OCI-LY7 (cell line): ENCODE measurements around the gene LRRFIP2. TPM values are rescaled to one million over a fixed set of nuclear protein-coding genes. Genes with fewer than 3 reads are reported as not detected.

Experiments used
- BruUV-seq: library from RNA; stranded (reverse); fragments of 400-500 nt; replicated peaks from 2 replicates; lab custom pipeline; 2021; lab: Mats Ljungman, UMichigan
- CTCF ChIA-PET: fragments of 300-600 bp; sonication (Branson Sonifier 250); formaldehyde crosslinking; loops from one replicate; lab custom pipeline; 2022; ENCODE audit warnings: antibody characterized with exemption; ENCODE audit not compliant: unreplicated experiment; lab: Charles Lee
- POLR2A ChIA-PET: fragments of 300-600 bp; sonication (Branson Sonifier 250); formaldehyde crosslinking; loops from one replicate; lab custom pipeline; 2022; ENCODE audit warnings: antibody characterized with exemption; lab: Charles Lee
- DNase-seq: peaks from one replicate; pipeline ENCODE4 v3.0.0-alpha.2; 2015; ENCODE audit warnings: low spot score
- H2AFZ ChIP-seq: fragments of 200-600 bp; sonication (generic), shearing (Covaris generic); 2 replicates; pipeline ENCODE4 v1.6.1; 2014; ENCODE audit warnings: mild to moderate bottlenecking, antibody characterized with exemption, low read length, moderate library complexity
- H3K27ac ChIP-seq: fragments of 200-600 bp; sonication (generic); 2 replicates; pipeline ENCODE4 v1.5.1; 2014; ENCODE audit warnings: mixed run types, low read depth, mild to moderate bottlenecking, moderate library complexity, low read length, inconsistent platforms; ENCODE audit not compliant: poor library complexity, severe bottlenecking
- H3K36me3 ChIP-seq: fragments of 200-600 bp; sonication (generic); 2 replicates; pipeline ENCODE4 v1.6.1; 2014; ENCODE audit warnings: mild to moderate bottlenecking, antibody characterized with exemption, low read length, moderate library complexity, mixed read lengths; ENCODE audit not compliant: insufficient read depth
- H3K4me1 ChIP-seq: fragments of 200-600 bp; sonication (generic); 2 replicates; pipeline ENCODE4 v1.5.1; 2014; ENCODE audit warnings: mild to moderate bottlenecking, low read length; ENCODE audit not compliant: insufficient read depth, poor library complexity, severe bottlenecking
- H3K4me2 ChIP-seq: fragments of 200-600 bp; sonication (generic); 2 replicates; pipeline ENCODE4 v1.6.1; 2014; ENCODE audit warnings: mild to moderate bottlenecking, low read length
- H3K4me3 ChIP-seq: fragments of 200-600 bp; sonication (generic); 2 replicates; pipeline ENCODE4 v1.5.1; 2014; ENCODE audit warnings: mild to moderate bottlenecking, low read depth, low read length; ENCODE audit not compliant: poor library complexity, severe bottlenecking
- H3K79me2 ChIP-seq: fragments of 200-600 bp; sonication (generic); 2 replicates; pipeline ENCODE4 v1.6.1; 2016; ENCODE audit warnings: low read depth, mild to moderate bottlenecking, low read length, moderate library complexity, mixed read lengths; ENCODE audit not compliant: insufficient read depth
- H3K9me2 ChIP-seq: fragments of 200-600 bp; sonication (generic); 2 replicates; pipeline ENCODE4 v1.6.1; 2016; ENCODE audit warnings: mild to moderate bottlenecking, low read length, mixed read lengths; ENCODE audit not compliant: insufficient read depth
- H3K9me3 ChIP-seq: fragments of 200-600 bp; sonication (generic); 2 replicates; pipeline ENCODE4 v1.6.1; 2014; ENCODE audit warnings: mild to moderate bottlenecking, mixed run types, low read length, mixed read lengths
- H4K20me1 ChIP-seq: fragments of 200-600 bp; sonication (generic); 2 replicates; pipeline ENCODE4 v1.6.1; 2014; ENCODE audit warnings: mild to moderate bottlenecking, antibody characterized with exemption, low read length, moderate library complexity, mixed read lengths; ENCODE audit not compliant: insufficient read depth
- EZH2phosphoT487 ChIP-seq: fragments of 200-600 bp; sonication (generic); IDR thresholded peaks from 2 replicates; pipeline ENCODE4 v1.6.1; 2018; ENCODE audit warnings: low read depth, borderline replicate concordance, mild to moderate bottlenecking, mixed run types, antibody characterized with exemption, low read length, moderate library complexity, mixed read lengths
- intact Hi-C: fragments of 100-400 bp; cut with micrococcal nuclease; formaldehyde crosslinking; loops from one replicate; pipeline ENCODE4 v1.10.0; 2022; ENCODE audit not compliant: unreplicated experiment
- total RNA-seq, 2 experiments: library from RNA; depleted of rRNA in 1 of 2; stranded (reverse); fragments of >200 nt in 1 of 2; shearing (Covaris generic) in 1 of 2; gene quantifications; 2 replicates each; pipeline ENCODE4 v1.2.3, GENCODE V29; 2014 to 2022
- TF ChIP-seq, protein P1 (sequence below): fragments of 200-600 bp; sonication (generic); conservative IDR thresholded peaks from 2 replicates; pipeline ENCODE4 v1.5.1; 2014; ENCODE audit warnings: mild to moderate bottlenecking, antibody characterized with exemption, low read length, moderate library complexity, mixed read lengths

Gene LRRFIP2
- total RNA-seq, 2 experiments from 2014 or later: 23.7 to 37.3 TPM

DNA sequence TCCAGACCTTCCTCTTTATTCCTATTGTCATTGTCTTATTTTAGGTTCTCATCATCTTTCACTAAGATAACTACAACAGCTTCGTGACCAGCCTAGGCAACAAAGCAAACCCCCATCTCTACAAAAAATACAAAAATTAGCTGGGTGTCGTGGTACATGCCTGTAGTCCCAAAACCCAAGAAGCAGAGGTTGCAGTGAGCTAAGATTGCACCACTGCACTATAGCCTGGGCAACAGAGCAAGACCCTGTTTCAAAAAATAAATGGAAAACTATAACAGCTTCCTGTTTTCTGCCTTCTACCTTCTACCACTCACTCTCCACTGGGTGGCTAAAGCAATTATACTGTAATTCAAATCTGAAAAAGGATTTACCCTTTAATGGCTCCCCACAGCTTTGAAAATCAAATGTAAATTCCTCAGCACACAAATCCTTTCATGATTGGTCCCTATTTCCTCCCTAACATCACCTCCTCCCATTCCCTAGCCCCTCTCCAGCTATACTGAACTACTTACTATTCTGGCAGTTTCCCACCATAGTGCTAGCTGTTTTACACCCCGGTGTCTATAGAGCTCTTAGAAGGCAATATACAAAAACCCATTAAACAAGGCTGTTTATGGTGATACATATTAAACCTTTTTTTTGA is 33.4 kb downstream of the LRRFIP2 start:
- H4K20me1 ChIP-seq: no peaks in the 10 kb centered on the region
- no peak overlapping the region for H3K27ac ChIP-seq
- no peaks in the 10 kb centered on the region for H3K4me1 ChIP-seq
- H3K9me2 ChIP-seq: no peaks in the 10 kb centered on the region
- H3K4me3 ChIP-seq: no peak overlapping the region
- intact Hi-C loops: no loop called here
- CTCF ChIA-PET: no interaction called here
- H2AFZ ChIP-seq: no peak overlapping the region
- TF ChIP-seq, protein P1, sequence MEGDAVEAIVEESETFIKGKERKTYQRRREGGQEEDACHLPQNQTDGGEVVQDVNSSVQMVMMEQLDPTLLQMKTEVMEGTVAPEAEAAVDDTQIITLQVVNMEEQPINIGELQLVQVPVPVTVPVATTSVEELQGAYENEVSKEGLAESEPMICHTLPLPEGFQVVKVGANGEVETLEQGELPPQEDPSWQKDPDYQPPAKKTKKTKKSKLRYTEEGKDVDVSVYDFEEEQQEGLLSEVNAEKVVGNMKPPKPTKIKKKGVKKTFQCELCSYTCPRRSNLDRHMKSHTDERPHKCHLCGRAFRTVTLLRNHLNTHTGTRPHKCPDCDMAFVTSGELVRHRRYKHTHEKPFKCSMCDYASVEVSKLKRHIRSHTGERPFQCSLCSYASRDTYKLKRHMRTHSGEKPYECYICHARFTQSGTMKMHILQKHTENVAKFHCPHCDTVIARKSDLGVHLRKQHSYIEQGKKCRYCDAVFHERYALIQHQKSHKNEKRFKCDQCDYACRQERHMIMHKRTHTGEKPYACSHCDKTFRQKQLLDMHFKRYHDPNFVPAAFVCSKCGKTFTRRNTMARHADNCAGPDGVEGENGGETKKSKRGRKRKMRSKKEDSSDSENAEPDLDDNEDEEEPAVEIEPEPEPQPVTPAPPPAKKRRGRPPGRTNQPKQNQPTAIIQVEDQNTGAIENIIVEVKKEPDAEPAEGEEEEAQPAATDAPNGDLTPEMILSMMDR: no peak
- TF ChIP-seq EZH2phosphoT487: no peak
- no peaks in the 10 kb centered on the region for H3K79me2 ChIP-seq
- peaks cover 23% of the 10 kb centered on the region for H3K36me3 ChIP-seq
- no TSS peak for BruUV-seq
- POLR2A ChIA-PET: interaction anchor here (0.8 to 1.5 kb wide), 2 partner anchors 85 to 136 kb away, joined by 3 to 4 read pairs; no protein-coding TSS in a partner anchor
- H3K9me3 ChIP-seq: no peaks in the 10 kb centered on the region
- no peak overlapping the region for H3K4me2 ChIP-seq
- DNase-seq: no peak

DNA sequence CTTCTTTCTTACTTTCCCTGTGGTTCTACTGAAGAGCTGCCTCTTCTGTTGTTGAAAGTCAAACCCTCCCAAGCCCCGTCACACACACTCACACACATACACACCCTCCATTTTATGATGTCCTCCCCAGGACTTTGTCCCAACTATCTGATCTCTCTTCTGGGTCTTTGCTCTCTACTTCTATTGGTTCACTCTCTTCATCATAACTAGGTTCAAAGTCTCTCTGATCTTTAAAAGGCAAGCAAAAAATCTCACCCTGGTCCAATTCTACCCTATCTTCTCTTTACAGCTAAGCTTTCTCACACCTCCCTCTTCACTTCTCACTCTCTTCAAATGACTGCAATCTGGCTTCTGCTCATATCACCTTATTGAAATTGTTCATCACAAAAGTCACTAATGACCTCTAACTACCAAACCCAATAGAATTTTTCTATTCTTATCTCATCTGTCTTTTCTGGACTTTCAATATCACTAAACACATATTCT is 34.8 kb downstream of the LRRFIP2 start:
- intact Hi-C loops: no loop called here
- H4K20me1 ChIP-seq: no peaks in the 10 kb centered on the region
- CTCF ChIA-PET: no interaction called here
- peaks cover 22% of the 10 kb centered on the region for H3K36me3 ChIP-seq
- no peak overlapping the region for H3K27ac ChIP-seq
- BruUV-seq: no TSS peak
- no peak overlapping the region for H3K4me3 ChIP-seq
- no peak for DNase-seq
- POLR2A ChIA-PET: interaction anchor here (0.7 kb wide), 1 partner anchor 42 kb away, joined by 4 read pairs; no protein-coding TSS in a partner anchor
- no peak overlapping the region for H2AFZ ChIP-seq
- H3K4me2 ChIP-seq: no peak overlapping the region
- no peak for TF ChIP-seq EZH2phosphoT487
- TF ChIP-seq, protein P1: no peak
- H3K79me2 ChIP-seq: no peaks in the 10 kb centered on the region
- H3K4me1 ChIP-seq: no peaks in the 10 kb centered on the region
- no peaks in the 10 kb centered on the region for H3K9me3 ChIP-seq
- H3K9me2 ChIP-seq: no peaks in the 10 kb centered on the region

DNA sequence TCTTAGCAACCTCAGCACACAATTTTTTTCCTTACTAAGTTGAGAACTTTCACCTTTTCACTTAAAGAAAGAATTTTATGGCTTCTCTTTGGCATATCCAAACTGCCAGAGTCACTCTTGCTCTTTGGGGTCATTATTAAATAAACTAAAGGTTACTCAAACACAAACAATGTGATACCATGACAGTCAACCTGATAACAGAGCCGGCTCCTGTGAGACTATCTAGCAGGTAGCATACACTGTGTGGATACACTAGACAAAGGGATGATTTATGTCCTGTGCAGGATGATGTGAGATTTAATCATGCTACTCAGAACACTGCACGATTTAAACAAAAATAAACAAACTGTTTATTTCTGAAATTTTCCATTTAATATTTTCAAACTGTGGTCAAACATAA is 35.6 kb downstream of the LRRFIP2 start:
- TF ChIP-seq, protein P1: no peak
- no peak for TF ChIP-seq EZH2phosphoT487
- Histone ChIP-seq H2AFZ (no peak overlapping the region), H3K79me2 (no peaks in the 10 kb centered on the region), H3K9me2 (no peaks in the 10 kb centered on the region), H3K4me1 (no peaks in the 10 kb centered on the region), H3K4me3 (no peak overlapping the region), H4K20me1 (no peaks in the 10 kb centered on the region), H3K36me3 (peaks cover 22% of the 10 kb centered on the region), H3K9me3 (no peaks in the 10 kb centered on the region), H3K27ac (no peak overlapping the region), H3K4me2 (no peak overlapping the region)
- BruUV-seq: no TSS peak
- no peak for DNase-seq
- POLR2A ChIA-PET: no interaction called here
- intact Hi-C loops: no loop called here
- CTCF ChIA-PET: no interaction called here
